ENCODE data around the gene BTBD2. TPM values are rescaled to one million over a fixed set of nuclear protein-coding genes. Genes with fewer than 3 reads are reported as not detected.
A peak's percentile ranks its signal among the peaks of the same experiment; 100 is the strongest.

The BTBD2 gene
- total RNA-seq, 1 donor = 46.6 TPM

DNA sequence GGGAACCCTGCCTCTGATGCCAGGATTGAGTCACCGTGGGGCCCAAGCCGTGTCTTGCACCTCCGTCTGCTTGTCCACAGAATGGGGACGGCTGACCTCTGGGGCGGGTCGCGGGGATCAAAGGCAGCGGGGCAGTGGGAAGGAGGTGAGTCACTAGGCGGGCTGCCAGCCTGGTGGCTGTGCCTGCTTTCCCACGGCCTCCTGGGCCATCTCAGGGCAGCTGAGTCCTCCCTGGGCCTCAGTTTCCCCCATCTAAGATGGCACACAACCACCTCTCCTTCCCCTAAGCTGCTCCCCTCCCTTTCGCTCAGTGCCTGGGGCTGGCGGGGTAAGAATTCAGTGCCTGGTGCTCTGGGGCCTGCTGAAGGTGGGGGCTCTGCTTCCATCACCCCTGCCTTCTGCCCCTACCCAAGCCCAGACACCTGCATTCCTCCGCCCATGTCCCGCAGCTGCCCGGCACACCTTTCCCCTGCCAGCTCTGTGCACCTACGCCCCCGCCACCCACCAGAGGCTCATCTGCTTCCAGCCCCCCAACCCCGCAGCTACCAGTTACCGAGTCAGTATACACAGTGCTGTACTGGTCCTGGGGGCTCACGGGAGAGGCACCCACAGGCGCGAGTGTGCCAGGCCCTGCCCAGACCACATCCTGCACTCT is 32.1 kb upstream of the BTBD2 start:
- peak overlapping the region; percentile 30 for H3K4me3 ChIP-seq (ENCODE audit: low read depth, low read length)
- DNase-seq (ENCODE audit: low read depth) = peak; percentile 67
- TF ChIP-seq, protein P1, sequence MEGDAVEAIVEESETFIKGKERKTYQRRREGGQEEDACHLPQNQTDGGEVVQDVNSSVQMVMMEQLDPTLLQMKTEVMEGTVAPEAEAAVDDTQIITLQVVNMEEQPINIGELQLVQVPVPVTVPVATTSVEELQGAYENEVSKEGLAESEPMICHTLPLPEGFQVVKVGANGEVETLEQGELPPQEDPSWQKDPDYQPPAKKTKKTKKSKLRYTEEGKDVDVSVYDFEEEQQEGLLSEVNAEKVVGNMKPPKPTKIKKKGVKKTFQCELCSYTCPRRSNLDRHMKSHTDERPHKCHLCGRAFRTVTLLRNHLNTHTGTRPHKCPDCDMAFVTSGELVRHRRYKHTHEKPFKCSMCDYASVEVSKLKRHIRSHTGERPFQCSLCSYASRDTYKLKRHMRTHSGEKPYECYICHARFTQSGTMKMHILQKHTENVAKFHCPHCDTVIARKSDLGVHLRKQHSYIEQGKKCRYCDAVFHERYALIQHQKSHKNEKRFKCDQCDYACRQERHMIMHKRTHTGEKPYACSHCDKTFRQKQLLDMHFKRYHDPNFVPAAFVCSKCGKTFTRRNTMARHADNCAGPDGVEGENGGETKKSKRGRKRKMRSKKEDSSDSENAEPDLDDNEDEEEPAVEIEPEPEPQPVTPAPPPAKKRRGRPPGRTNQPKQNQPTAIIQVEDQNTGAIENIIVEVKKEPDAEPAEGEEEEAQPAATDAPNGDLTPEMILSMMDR (IDR thresholded peaks at IDR 0.05; ENCODE audit: insufficient read depth, low read depth, low read length) = no peak

DNA sequence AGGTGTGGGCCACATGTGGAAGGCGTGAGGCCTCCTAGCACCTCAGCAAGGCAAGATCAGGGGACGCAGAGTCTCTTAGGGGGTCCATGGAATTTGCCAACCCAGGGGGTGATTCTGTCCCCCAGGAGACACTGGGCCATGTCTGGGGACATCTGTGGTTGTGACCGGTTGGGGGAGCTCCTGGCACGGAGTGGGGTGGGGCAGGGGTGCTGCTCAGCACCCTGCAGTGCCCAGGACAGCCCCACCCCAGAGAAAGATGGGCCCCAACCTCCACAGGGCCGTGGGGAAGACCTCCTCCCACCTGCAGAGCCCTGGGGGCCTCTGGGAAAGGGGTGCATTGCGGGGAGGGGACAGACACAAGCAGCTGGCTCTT is 31.5 kb upstream of the BTBD2 start:
- no peak overlapping the region for H3K4me3 ChIP-seq (ENCODE audit: low read depth, low read length)
- no peak for DNase-seq (ENCODE audit: low read depth)
- TF ChIP-seq, protein P1 (IDR thresholded peaks at IDR 0.05; ENCODE audit: insufficient read depth, low read depth, low read length) = no peak

DNA sequence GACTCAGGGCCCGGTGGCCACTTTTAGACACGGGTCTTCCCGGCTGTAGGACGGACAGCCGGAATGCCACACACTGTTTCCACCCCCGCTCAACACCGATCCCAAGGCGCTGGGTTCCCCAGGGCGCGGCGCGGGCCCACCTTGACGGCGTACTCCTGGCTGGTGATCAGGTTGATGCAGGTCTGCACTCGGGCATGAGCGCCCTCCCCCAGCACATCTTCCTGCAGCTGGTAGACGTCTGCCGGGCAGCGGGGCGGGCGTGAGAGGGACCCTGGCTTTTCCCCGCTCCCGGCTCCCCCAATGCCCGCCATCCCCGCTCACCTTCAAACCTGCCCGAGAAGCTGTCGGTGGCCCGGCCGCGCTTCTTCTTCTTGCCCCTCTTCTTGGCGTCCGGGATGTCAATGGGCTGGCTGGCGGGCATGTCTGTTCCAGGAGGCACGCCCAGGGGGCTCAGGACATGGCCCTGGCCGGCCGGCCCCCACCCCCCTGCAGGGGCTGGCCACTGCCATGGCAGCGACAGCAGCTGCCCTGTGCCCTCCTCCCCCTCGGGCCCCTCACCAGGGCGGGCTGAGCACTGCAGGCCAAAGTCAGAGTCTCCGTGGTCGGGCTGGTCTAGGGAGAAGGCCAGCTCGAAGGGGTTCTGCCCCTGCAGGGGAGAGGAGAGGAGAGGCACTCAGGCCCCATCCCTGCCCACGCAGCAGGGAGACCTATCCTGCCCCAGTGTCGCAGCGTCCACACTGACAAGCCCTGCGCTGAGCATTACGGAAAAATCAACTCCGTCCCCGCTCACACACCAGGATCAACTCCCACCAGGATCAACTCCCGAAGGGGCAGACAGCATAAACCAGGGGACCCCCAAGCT is 30.8 kb upstream of the BTBD2 start:
- H3K4me3 ChIP-seq (ENCODE audit: low read depth, low read length) = no peak overlapping the region
- no peak for DNase-seq (ENCODE audit: low read depth)
- TF ChIP-seq, protein P1 (IDR thresholded peaks at IDR 0.05; ENCODE audit: insufficient read depth, low read depth, low read length) = no peak

DNA sequence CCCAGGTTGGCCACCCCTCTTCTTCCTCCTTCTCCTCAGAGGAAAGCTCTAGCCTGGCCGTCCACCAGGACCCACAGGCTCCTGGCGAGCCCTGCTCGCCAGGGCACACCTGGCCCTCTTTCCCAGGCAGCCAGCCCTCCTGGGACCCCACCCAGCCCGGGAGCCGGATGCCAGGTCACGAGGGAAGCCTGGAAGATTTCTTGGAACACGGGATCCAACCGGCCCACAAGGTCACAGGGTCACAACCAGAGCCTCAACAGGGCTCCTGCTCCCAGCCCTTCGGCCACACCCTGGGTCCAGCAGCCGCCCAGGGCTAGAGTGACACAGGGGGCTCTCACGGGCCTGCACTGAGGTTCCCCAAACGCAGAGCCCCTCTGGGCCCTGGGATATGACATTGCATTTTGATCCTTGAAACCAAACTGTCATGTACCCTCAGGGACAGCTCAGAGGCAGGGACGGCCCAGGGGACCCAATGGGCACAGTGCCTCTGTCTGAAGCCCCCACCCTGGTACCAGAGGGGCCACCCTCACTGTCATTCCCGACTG is 30.1 kb upstream of the BTBD2 start:
- no peak overlapping the region for H3K4me3 ChIP-seq (ENCODE audit: low read depth, low read length)
- no peak for DNase-seq (ENCODE audit: low read depth)
- TF ChIP-seq, protein P1 (IDR thresholded peaks at IDR 0.05; ENCODE audit: insufficient read depth, low read depth, low read length) = no peak

DNA sequence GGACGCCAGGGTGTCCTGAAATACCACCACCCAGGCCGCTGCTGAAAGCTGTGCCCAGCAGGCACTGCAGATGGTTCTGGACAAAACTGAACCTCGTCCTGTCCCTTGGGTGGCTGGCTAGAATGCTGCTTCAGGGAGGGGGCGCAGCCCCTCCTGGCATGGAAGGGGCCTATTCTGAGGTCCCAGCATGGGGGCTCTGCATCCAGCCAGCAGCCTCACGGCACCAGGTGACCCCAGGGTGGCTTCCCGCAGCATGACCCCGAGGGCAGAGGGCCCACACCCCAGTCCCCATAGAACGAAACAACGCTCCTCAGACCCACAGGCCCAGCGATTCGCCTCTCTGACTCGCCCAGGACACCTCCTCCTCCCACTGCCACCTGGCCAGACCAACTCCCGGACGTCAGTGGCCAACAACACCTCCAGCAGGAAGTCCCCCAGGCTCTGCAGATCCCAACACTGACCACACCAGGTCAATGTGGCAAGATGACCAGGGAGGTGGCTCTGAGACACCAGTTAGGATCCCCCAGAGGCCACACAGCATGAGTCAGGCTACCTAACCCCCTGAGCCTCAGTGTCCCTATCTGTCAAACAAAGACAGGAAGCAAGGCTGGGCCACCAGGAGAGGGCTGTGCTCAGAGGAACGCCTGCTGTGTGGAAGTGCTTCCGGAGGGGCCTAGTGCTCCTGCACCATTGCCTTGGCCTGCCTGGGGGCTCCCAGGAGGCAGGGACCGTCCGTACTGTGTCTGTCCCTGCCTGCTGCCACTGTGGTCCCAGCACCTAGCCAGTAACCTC is 29.4 kb upstream of the BTBD2 start:
- DNase-seq (ENCODE audit: low read depth) = no peak
- H3K4me3 ChIP-seq (ENCODE audit: low read depth, low read length) = no peak overlapping the region
- TF ChIP-seq, protein P1 (IDR thresholded peaks at IDR 0.05; ENCODE audit: insufficient read depth, low read depth, low read length) = no peak

DNA sequence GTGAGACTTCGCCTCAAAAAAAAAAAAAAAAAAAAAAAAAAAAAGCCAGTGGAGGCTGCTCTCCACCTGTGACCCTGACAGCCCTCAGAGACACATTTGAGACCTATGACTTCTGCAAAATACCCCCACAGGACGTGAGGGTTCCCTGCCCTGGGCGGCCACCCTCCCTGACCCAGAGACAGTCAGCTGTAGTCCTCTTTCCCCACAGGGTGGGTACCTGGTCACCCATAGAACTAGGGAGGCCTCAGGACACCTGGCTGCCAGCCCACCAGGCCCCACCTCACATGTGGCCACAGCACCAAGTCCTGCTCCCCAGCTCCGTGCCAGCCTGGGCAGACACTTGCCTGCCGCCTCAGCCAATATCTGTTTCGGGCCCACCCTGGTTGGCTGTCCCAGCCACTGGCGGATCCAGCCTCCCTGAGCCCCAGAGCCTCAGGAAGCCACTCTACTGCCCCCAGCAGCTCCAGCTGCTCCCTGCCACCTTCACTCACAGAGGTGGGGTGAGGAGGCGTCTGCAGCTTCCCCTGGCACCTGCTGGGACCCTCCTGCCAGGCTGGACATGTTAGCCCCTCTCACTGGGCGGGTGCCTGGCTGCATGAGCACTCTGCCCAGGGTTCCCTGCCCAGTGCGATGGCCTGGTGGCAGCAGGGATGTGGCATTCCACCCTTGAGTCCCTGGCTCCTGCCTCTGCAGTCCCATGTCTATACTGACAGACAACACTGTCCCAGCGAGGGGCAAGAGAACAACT is 28.6 kb upstream of the BTBD2 start:
- TF ChIP-seq, protein P1 (IDR thresholded peaks at IDR 0.05; ENCODE audit: insufficient read depth, low read depth, low read length) = no peak
- no peak for DNase-seq (ENCODE audit: low read depth)
- no peak overlapping the region for H3K4me3 ChIP-seq (ENCODE audit: low read depth, low read length)
